GM12874 (cell line): ENCODE data around the gene PLEKHA4.

Experiments used
- CTCF ChIP-seq: IDR thresholded peaks from 2 replicates; pipeline ENCODE4 v1.5.1; 2011; ENCODE audit warnings: low read depth, mild to moderate bottlenecking, control low read depth, low read length, moderate library complexity; ENCODE audit not compliant: insufficient read depth

Gene PLEKHA4

DNA sequence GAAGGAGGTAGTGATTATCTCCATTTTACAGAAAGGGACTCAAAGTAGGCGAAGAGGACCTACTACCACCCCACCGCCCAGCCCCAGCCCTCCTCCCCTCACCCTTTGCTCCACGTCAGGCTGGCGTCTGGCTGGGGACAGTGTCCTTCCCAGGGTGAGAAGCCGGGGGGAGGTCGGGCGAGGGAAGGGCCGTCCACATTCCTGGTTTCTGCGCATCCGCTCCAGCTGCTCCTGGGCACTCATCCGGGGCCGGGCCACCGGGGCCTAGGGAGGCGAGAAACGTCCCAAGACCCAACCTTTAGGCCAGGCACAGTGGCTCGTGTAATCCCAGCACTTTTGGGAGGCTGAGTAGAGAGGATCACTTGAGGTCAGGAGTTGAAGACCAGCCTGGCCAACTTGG is 27.4 kb downstream of the PLEKHA4 start:
- no peak for TF ChIP-seq CTCF

DNA sequence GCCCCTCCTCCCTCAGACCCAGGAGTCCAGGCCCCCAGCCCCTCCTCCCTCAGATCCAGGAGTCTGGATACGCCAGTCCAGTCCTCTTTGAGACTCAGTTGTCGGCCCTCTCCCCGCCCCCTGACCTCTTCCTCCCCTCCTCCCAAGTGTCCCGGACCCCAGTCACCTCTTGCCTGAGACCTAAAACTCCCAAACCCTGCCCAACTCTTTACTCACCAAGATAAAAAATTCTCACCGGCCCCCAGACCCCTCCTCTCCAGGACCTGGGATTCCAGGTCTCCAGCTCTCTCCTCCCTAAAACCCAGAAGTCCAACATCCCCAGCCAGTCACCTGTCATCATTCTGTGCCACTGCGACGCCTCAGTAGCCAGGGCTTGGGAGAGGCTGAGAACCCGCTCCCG is 30.7 kb downstream of the PLEKHA4 start:
- no peak for TF ChIP-seq CTCF

GRCh38 chr19:48837051-48837524 is 31.3 kb downstream of the PLEKHA4 start:
- TF ChIP-seq CTCF, result no peak

DNA sequence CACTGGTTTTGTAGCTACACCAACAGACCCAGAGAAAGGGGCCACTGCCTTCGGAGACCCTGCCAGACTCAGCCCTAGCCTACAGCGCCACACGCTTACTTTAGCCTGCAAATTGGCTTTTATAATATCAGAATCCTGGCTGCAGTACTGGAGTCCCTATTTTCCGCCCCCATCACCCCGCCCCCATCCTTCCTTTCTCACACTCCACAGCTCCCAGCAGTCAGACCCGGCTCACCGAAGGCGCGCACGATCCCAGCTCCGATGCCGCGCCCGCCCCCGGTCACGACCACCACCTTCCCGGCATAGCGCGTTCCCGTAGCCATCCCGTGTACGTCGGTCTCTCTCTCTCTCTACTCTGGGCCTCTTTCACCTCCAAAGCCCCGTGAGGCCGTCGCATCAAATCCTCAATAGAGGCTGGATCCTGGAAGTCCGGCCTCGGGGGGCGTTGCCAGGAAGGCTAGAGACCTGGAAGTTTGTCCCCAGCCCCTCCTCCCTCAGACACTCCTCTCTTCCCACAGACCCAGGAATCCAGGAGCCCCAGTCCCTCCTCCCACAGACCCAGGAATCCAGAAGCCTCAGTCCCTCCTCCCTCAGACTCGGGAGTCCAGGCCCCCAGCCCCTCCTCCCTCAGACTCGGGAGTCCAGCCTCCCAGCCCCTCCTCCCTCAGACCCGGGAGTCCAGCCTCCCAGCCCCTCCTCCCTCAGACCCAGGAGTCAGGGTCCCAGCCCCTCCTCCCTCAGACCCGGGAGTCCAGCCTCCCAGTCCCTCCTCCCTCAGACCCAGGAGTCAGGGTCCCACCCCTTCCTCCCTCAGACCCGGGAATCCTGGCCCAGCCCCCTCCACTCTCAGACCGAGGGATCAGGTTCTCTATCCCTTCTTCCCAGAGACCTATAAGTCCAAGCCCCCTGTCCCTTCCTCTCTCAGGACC is 32.1 kb downstream of the PLEKHA4 start, which contains the start of gene HSD17B14:
TSS of gene HSD17B14 (minus strand) at position 403 of the 929 bp plus-strand sequence. CDS start at position 323, 80 bp downstream.
- no peak for TF ChIP-seq CTCF

GRCh38 chr19:48835734-48836088 is 32.7 kb downstream of the PLEKHA4 start:
- TF ChIP-seq CTCF, result peak; percentile 93

GRCh38 chr19:48833977-48834376 is 34.4 kb downstream of the PLEKHA4 start:
- TF ChIP-seq CTCF, result no peak

DNA sequence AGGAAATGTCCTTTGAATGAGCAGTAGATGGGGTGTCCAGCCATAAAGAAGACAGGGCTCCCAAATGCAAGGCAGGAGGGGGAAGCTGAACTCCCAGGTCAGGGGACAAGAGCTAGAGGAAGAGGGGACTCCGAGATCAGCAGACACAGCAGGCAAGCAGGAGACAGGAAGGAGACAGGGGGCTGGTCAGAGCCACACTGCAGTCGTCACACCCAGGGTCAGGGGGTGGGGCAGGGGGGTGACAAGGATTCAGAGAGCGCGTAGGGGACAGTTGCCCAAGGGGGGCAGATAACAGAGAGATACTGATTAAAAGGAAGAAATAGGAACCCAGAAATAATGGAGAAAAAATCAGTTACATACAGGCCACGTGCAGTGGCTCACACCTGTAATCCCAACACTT is 35.4 kb downstream of the PLEKHA4 start:
- no peak for TF ChIP-seq CTCF
